K562 (cell line): ENCODE measurements around the gene ADD1. TPM values are rescaled to one million over a fixed set of nuclear protein-coding genes. Genes with fewer than 3 reads are reported as not detected.

Experiments
- ATAC-seq: fragments of 200-7000 bp; cut with Tn5 transposase; 3 replicates; pipeline ENCODE4 v1.9.1; 2020; ENCODE audit warnings: moderate library complexity
- BruUV-seq: library from RNA; stranded (reverse); fragments of 400-500 nt; replicated peaks from 2 replicates; lab custom pipeline; 2021; lab: Mats Ljungman, UMichigan
- CTCF ChIA-PET: fragments of 300-600 bp; formaldehyde crosslinking; extraction: SDS; loops from one replicate; lab custom pipeline; 2021; ENCODE audit warnings: low intra/inter-chr PET ratio; lab: Yijun Ruan, JAX
- POLR2A ChIA-PET: fragments of 300-600, 350-650 bp; sonication (Branson Sonifier 250); formaldehyde crosslinking; extraction: SDS; loops from one replicate; lab custom pipeline; 2021; ENCODE audit warnings: antibody characterized with exemption, inconsistent platforms; lab: Yijun Ruan, JAX
- DNase-seq, 4 experiments: peaks; one replicate each; pipeline versions ENCODE4 v3.0.0 to v3.0.0-alpha.2; 2011 to 2018; ENCODE audit warnings: low spot score in 3 of 4, mixed read lengths in 3 of 4; ENCODE audit errors: extremely low read depth in 1 of 4
- FAIRE-seq: peaks from 2 replicates; lab custom pipeline; 2011; peaks lifted over from hg19 to GRCh38; lab: Jason Lieb, UNC
- H2AFZ ChIP-seq: 2 replicates; pipeline ENCODE4 v1.6.0; 2011; ENCODE audit warnings: low read depth, low read length, control low read depth, inconsistent platforms
- H3K27ac ChIP-seq: fragments of 200-600 bp; 3 replicates; pipeline ENCODE4 v1.8.0; 2011; ENCODE audit warnings: low read depth, mild to moderate bottlenecking, control low read depth, inconsistent platforms, low read length, moderate library complexity, mixed read lengths; ENCODE audit errors: extremely low read depth
- H3K27me3 ChIP-seq, 2 experiments: fragments of 300-600 bp in 1 of 2; 2 replicates in 1 of 2; 3 replicates in 1 of 2; pipeline versions ENCODE4 v1.6.0 to v1.8.0; 2011; ENCODE audit warnings: inconsistent platforms in 2 of 2, low read length in 2 of 2, mild to moderate bottlenecking in 1 of 2, mixed read lengths in 1 of 2, moderate library complexity in 1 of 2; ENCODE audit not compliant: control insufficient read depth in 2 of 2, insufficient read depth in 2 of 2
- H3K36me3 ChIP-seq: fragments of 300-600 bp; 3 replicates; pipeline ENCODE4 v1.8.0; 2011; ENCODE audit warnings: mild to moderate bottlenecking, low read length, inconsistent platforms; ENCODE audit not compliant: control insufficient read depth, insufficient read depth
- H3K4me1 ChIP-seq, 2 experiments: fragments of 200-600 bp in 1 of 2; replicated peaks in 1 of 2; 2 replicates in 1 of 2; 3 replicates in 1 of 2; pipeline versions ENCODE4 v1.5.1 to v1.8.0; 2011; ENCODE audit warnings: inconsistent platforms in 2 of 2, low read length in 2 of 2, mild to moderate bottlenecking in 1 of 2, mixed read lengths in 1 of 2, moderate library complexity in 1 of 2; ENCODE audit not compliant: control insufficient read depth in 2 of 2, insufficient read depth in 2 of 2
- H3K4me2 ChIP-seq: 2 replicates; pipeline ENCODE4 v1.6.1; 2011; ENCODE audit warnings: low read length, control low read depth, inconsistent platforms, mixed read lengths; ENCODE audit not compliant: insufficient read depth
- H3K4me3 ChIP-seq: fragments of 200-600 bp; sonication (generic), shearing (Covaris generic); 2 replicates; pipeline ENCODE4 v1.5.1; 2016; ENCODE audit warnings: control low read depth, inconsistent platforms
- H3K79me2 ChIP-seq: fragments of 200-600 bp; 3 replicates; pipeline ENCODE4 v1.8.0; 2011; ENCODE audit warnings: low read length, inconsistent platforms; ENCODE audit not compliant: control insufficient read depth, insufficient read depth
- H3K9ac ChIP-seq, 2 experiments: 2 replicates each; pipeline versions ENCODE4 v1.6.0 to v1.6.1; 2011; ENCODE audit warnings: low read depth in 2 of 2, low read length in 2 of 2, control low read depth in 1 of 2, inconsistent platforms in 1 of 2, mild to moderate bottlenecking in 1 of 2, mixed read lengths in 1 of 2; ENCODE audit not compliant: insufficient read depth in 1 of 2
- H3K9me1 ChIP-seq: one replicate; pipeline ENCODE4 v1.6.0; 2011; ENCODE audit warnings: inconsistent platforms, mild to moderate bottlenecking, low read length, moderate library complexity; ENCODE audit not compliant: control insufficient read depth, insufficient read depth
- H3K9me3 ChIP-seq: replicated peaks from 2 replicates; pipeline ENCODE4 v1.5.1; 2011; ENCODE audit warnings: low read depth, low read length, inconsistent platforms; ENCODE audit not compliant: control insufficient read depth, insufficient read depth
- H4K20me1 ChIP-seq: replicated peaks from 2 replicates; pipeline ENCODE4 v1.6.1; 2011; ENCODE audit warnings: low read length, inconsistent platforms, mixed read lengths; ENCODE audit not compliant: control insufficient read depth, insufficient read depth
- C11orf30 ChIP-seq: fragments of 450-650 bp; IDR thresholded peaks from 2 replicates; pipeline ENCODE4 v1.6.1; 2016; ENCODE audit warnings: low read depth, mild to moderate bottlenecking
- CBX8 ChIP-seq: fragments of 200-600 bp; sonication (generic); IDR thresholded peaks from 2 replicates; pipeline ENCODE4 v1.6.1; 2012; ENCODE audit warnings: borderline replicate concordance, mixed run types, low read depth, mild to moderate bottlenecking, moderate library complexity, mixed read lengths, low read length, control low read depth, inconsistent platforms; ENCODE audit not compliant: poor library complexity, severe bottlenecking; ENCODE audit errors: extremely low read depth
- HMGN3 ChIP-seq: IDR thresholded peaks from 2 replicates; pipeline ENCODE4 v1.6.1; 2011; ENCODE audit warnings: borderline replicate concordance, low read depth, mild to moderate bottlenecking, mixed read lengths, low read length; ENCODE audit not compliant: insufficient read length; ENCODE audit errors: extremely low read depth
- KHSRP ChIP-seq: fragments of 450-650 bp; IDR thresholded peaks from 2 replicates; pipeline ENCODE4 v1.6.1; 2017
- PCBP1 ChIP-seq: fragments of 200-400 bp; formaldehyde crosslinking; IDR thresholded peaks from 2 replicates; pipeline ENCODE4 v1.6.1; 2018; ENCODE audit warnings: mild to moderate bottlenecking, low read depth, low read length; ENCODE audit not compliant: poor library complexity, severe bottlenecking
- RBM39 ChIP-seq: fragments of 200-400 bp; formaldehyde crosslinking; optimal IDR thresholded peaks from 2 replicates; pipeline ENCODE3; 2018; ENCODE audit warnings: low read depth, low read length
- ZNF121 ChIP-seq: sonication (generic); formaldehyde crosslinking; conservative IDR thresholded peaks from 2 replicates; pipeline ENCODE4 v1.8.0; 2022; ENCODE audit warnings: missing genetic modification reagents
- ZNF174 ChIP-seq: fragments of 250-450 bp; sonication (Bioruptor Pico); IDR thresholded peaks from 2 replicates; pipeline ENCODE4 v1.4.0; 2020; ENCODE audit warnings: mild to moderate bottlenecking
- ZNF398 ChIP-seq: fragments of 250-450 bp; sonication (Bioruptor Pico); IDR thresholded peaks from 2 replicates; pipeline ENCODE4 v1.8.0; 2021; ENCODE audit warnings: moderate library complexity, mild to moderate bottlenecking, inconsistent platforms
- ZNF764 ChIP-seq: fragments of 250-450 bp; sonication (Bioruptor Pico); IDR thresholded peaks from 2 replicates; pipeline ENCODE4 v1.4.0; 2020; ENCODE audit warnings: low read depth, mild to moderate bottlenecking, moderate library complexity
- ZNF778 ChIP-seq: fragments of 450-650 bp; formaldehyde crosslinking; IDR thresholded peaks from 2 replicates; pipeline ENCODE4 v1.4.0; 2020; ENCODE audit warnings: mild to moderate bottlenecking, moderate library complexity
- WGBS: fragments of 100-300 bp; shearing (Covaris generic); methylation state at CpG from one replicate; pipeline ENCODE4 v1.1.6; 2016; ENCODE audit warnings: low coverage, mixed read lengths; ENCODE audit not compliant: insufficient coverage; ENCODE audit errors: missing lambda C conversion rate; 5-methylcytosine and 5-hydroxymethylcytosine counted together
- in situ Hi-C: fragments of 300-500 bp; cut with MboI; formaldehyde crosslinking; loops from 4 replicates; pipeline ENCODE4 v1.15.0; 2018; ENCODE audit warnings: inconsistent platforms, mixed read lengths
- intact Hi-C: fragments of 100-400 bp; cut with micrococcal nuclease; formaldehyde crosslinking; loops from 2 replicates; pipeline ENCODE4 v1.14.2; 2022
- polyA plus RNA-seq, 8 experiments: library from polyadenylated mRNA; depleted of rRNA in 4 of 8; stranded (reverse) in 5 of 8; unstranded in 3 of 8; fragments of >200 nt; fragmentation: Nextera tagmentation in 2 of 8; fragmentation: Illumina TruSeq in 1 of 8; extraction: Ambion mirVana in 2 of 8; extraction: Trizol in 1 of 8; gene quantifications; 2 replicates each; pipeline versions ENCODE4 v1.2.1 to v1.2.3, GENCODE V29; 2011 to 2014; ENCODE audit warnings: inconsistent platforms in 1 of 8, missing spikeins in 1 of 8
- total RNA-seq, 7 experiments: library from RNA; depleted of rRNA in 6 of 7; stranded (reverse); fragments of >200 nt in 6 of 7; fragmentation: Illumina TruSeq in 2 of 7; extraction: Trizol in 2 of 7; gene quantifications; 2 replicates each; pipeline versions ENCODE4 v1.2.1 to v1.2.3, GENCODE V29; 2011 to 2021; ENCODE audit warnings: low replicate concordance in 1 of 7
- TF ChIP-seq, protein P1 (sequence below): fragments of 450-650 bp; IDR thresholded peaks from 2 replicates; pipeline ENCODE4 v1.6.1; 2018; ENCODE audit not compliant: partially characterized antibody
- TF ChIP-seq, protein P2 (sequence below): sonication (generic); formaldehyde crosslinking; IDR thresholded peaks from 2 replicates; pipeline ENCODE4 v1.8.0; 2022; ENCODE audit warnings: mild to moderate bottlenecking, missing genetic modification reagents

ADD1 gene
- total and polyA plus RNA-seq, 9 of the 15 experiments (the other 6 are each of a cell fraction or from before 2014, with no cell fraction given): 17.5 to 153 (median 74.0) TPM

DNA sequence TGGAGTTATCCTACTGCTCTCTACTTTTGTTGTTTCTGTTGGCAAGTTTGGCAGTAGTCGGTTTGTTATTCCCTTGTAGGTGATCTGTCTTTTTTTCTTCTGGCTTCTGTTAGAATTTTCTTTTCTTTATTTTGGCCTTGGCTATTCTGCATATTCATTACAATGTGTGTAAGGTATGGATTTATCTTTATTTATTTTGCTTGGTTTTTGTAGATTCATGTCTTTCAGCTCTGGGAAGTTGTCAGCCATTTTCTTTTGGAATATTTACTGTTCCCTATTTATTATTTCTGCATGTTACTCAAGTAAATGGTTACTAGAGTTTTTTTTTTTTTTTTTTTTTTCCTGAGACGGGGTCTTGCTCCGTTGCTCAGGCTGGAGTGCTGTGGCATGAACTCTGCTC is 12.6 kb downstream of the ADD1 start:
- 91% methylated on average over 1 of the region's 3 CpGs for WGBS
- FAIRE-seq (no peak), ATAC-seq (no peak), DNase-seq (no peak)
- ChIA-PET CTCF (no interaction called here), POLR2A (interaction anchor here (1.3 to 1.4 kb wide), 2 partner anchors 12 to 17 kb away, joined by 3 to 4 read pairs; no protein-coding TSS in a partner anchor)
- Histone ChIP-seq H3K36me3 (peaks cover 23% of the 10 kb centered on the region), H3K27ac (no peak overlapping the region), H3K9me1 (no peaks in the 10 kb centered on the region), H3K9ac (no peak overlapping the region), H3K27me3 (no peaks in the 10 kb centered on the region), H3K9me3 (no peaks in the 10 kb centered on the region), H4K20me1 (peaks cover 19% of the 10 kb centered on the region), H3K79me2 (peaks cover 85% of the 10 kb centered on the region), H3K4me1 (peaks cover 19 to 36% of the 10 kb centered on the region in 2 experiments), H3K4me2 (no peak overlapping the region), H2AFZ (no peak overlapping the region), H3K4me3 (no peak overlapping the region)
- BruUV-seq: no TSS peak
- intact Hi-C loops: no loop called here
- in situ Hi-C loops: no loop called here
- TF ChIP-seq ZNF764 (CRISPR knock-in tag) (no peak), ZNF778 (CRISPR knock-in tag) (no peak), ZNF174 (no peak), KHSRP (no peak), PCBP1 (no peak), ZNF121 (CRISPR knock-in tag) (no peak), CBX8 (no peak), C11orf30 (no peak), RBM39 (no peak), HMGN3 (no peak), ZNF398 (CRISPR knock-in tag) (no peak)
- TF ChIP-seq, protein P1, sequence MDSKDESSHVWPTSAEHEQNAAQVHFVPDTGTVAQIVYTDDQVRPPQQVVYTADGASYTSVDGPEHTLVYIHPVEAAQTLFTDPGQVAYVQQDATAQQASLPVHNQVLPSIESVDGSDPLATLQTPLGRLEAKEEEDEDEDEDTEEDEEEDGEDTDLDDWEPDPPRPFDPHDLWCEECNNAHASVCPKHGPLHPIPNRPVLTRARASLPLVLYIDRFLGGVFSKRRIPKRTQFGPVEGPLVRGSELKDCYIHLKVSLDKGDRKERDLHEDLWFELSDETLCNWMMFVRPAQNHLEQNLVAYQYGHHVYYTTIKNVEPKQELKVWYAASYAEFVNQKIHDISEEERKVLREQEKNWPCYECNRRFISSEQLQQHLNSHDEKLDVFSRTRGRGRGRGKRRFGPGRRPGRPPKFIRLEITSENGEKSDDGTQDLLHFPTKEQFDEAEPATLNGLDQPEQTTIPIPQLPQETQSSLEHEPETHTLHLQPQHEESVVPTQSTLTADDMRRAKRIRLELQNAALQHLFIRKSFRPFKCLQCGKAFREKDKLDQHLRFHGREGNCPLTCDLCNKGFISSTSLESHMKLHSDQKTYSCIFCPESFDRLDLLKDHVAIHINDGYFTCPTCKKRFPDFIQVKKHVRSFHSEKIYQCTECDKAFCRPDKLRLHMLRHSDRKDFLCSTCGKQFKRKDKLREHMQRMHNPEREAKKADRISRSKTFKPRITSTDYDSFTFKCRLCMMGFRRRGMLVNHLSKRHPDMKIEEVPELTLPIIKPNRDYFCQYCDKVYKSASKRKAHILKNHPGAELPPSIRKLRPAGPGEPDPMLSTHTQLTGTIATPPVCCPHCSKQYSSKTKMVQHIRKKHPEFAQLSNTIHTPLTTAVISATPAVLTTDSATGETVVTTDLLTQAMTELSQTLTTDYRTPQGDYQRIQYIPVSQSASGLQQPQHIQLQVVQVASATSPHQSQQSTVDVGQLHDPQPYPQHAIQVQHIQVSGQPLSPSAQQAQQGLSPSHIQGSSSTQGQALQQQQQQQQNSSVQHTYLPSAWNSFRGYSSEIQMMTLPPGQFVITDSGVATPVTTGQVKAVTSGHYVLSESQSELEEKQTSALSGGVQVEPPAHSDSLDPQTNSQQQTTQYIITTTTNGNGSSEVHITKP: no peak
- TF ChIP-seq, protein P2, sequence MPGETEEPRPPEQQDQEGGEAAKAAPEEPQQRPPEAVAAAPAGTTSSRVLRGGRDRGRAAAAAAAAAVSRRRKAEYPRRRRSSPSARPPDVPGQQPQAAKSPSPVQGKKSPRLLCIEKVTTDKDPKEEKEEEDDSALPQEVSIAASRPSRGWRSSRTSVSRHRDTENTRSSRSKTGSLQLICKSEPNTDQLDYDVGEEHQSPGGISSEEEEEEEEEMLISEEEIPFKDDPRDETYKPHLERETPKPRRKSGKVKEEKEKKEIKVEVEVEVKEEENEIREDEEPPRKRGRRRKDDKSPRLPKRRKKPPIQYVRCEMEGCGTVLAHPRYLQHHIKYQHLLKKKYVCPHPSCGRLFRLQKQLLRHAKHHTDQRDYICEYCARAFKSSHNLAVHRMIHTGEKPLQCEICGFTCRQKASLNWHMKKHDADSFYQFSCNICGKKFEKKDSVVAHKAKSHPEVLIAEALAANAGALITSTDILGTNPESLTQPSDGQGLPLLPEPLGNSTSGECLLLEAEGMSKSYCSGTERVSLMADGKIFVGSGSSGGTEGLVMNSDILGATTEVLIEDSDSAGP (CRISPR knock-in tag): no peak
